CD4-positive, alpha-beta T cell (primary cell): ENCODE measurements around the gene AP1M1. TPM values are rescaled to one million over a fixed set of nuclear protein-coding genes. Genes with fewer than 3 reads are reported as not detected.

ENCODE experiments used
- ATAC-seq: fragments of 200-7000 bp; cut with Tn5 transposase; one replicate; pipeline ENCODE4 v1.10.0; 2022; ENCODE audit warnings: mild to moderate bottlenecking; ENCODE audit not compliant: poor library complexity
- CTCF ChIA-PET: fragments of 350-600 bp; sonication (Branson Sonifier 250); formaldehyde crosslinking; loops from one replicate; lab custom pipeline; 2021; ENCODE audit warnings: antibody characterized with exemption, inconsistent platforms; lab: Charles Lee
- POLR2A ChIA-PET: fragments of 350-600 bp; sonication (Branson Sonifier 250); formaldehyde crosslinking; loops from one replicate; lab custom pipeline; 2021; ENCODE audit warnings: antibody characterized with exemption, inconsistent platforms; lab: Charles Lee
- DNase-seq, 14 experiments: peaks; one replicate each; pipeline ENCODE4 v3.0.0-alpha.2; 2013 to 2020; ENCODE audit warnings: mixed read lengths in 2 of 14
- H3K27ac ChIP-seq, 2 donors: one replicate each; pipeline versions ENCODE4 v1.5.1 to v1.7.0; 2013; ENCODE audit warnings: low read length in 2 of 2, low read depth in 1 of 2, mild to moderate bottlenecking in 1 of 2
- H3K27me3 ChIP-seq, 2 experiments: 1 replicate in 1 of 2; 2 replicates in 1 of 2; pipeline versions ENCODE4 v1.6.1 to v1.7.0; 2013; ENCODE audit warnings: low read length in 2 of 2, control low read depth in 1 of 2, mild to moderate bottlenecking in 1 of 2, moderate library complexity in 1 of 2; ENCODE audit not compliant: insufficient read depth in 2 of 2, control insufficient read depth in 1 of 2
- H3K36me3 ChIP-seq: one replicate; pipeline ENCODE4 v1.6.1; 2013; ENCODE audit warnings: low read length, control low read depth; ENCODE audit not compliant: insufficient read depth
- H3K4me1 ChIP-seq: one replicate; pipeline ENCODE4 v1.6.1; 2013; ENCODE audit warnings: low read length, control low read depth; ENCODE audit not compliant: insufficient read depth
- H3K4me3 ChIP-seq: one replicate; pipeline ENCODE4 v1.5.1; 2013; ENCODE audit warnings: mild to moderate bottlenecking, low read length, moderate library complexity
- H3K9me3 ChIP-seq, 2 experiments: 1 replicate in 1 of 2; 2 replicates in 1 of 2; pipeline versions ENCODE4 v1.6.1 to v1.7.0; 2013; ENCODE audit warnings: low read length in 2 of 2, mild to moderate bottlenecking in 2 of 2, control low read depth in 1 of 2, moderate library complexity in 1 of 2; ENCODE audit not compliant: control insufficient read depth in 1 of 2, insufficient read depth in 1 of 2
- H3K27ac Mint-ChIP-seq: one replicate; pipeline ENCODE4 v1.8.0; 2020; ENCODE audit warnings: mixed read lengths
- H3K27me3 Mint-ChIP-seq: one replicate; pipeline ENCODE4 v1.8.0; 2021; ENCODE audit warnings: mixed read lengths
- H3K36me3 Mint-ChIP-seq: one replicate; pipeline ENCODE4 v1.8.0; 2021; ENCODE audit warnings: low read depth, mixed read lengths
- H3K4me1 Mint-ChIP-seq: one replicate; pipeline ENCODE4 v1.8.0; 2021; ENCODE audit warnings: low read depth, mixed read lengths
- H3K4me3 Mint-ChIP-seq: one replicate; pipeline ENCODE4 v1.8.0; 2020; ENCODE audit warnings: mild to moderate bottlenecking, mixed read lengths
- H3K9me3 Mint-ChIP-seq: one replicate; pipeline ENCODE4 v1.8.0; 2020; ENCODE audit warnings: mixed read lengths
- intact Hi-C, 2 experiments: fragments of 100-400 bp; cut with DNase I in 1 of 2; cut with micrococcal nuclease in 1 of 2; formaldehyde crosslinking; loops; one replicate each; pipeline versions ENCODE4 v1.15.1 to v1.9.0; 2023 to 2025; cut with DNase I, micrococcal nuclease
- total RNA-seq, 174 experiments: library from RNA in 2 of 174; stranded (reverse) in 2 of 174; gene quantifications; one replicate each; pipeline ENCODE4 v1.2.3 and lab custom pipeline; 2021 to 2026
- TF ChIP-seq, protein P1 (sequence below): fragments of 200-600 bp; IDR thresholded peaks from one replicate; pipeline ENCODE4 v1.8.0; 2022; ENCODE audit warnings: antibody characterized with exemption, mild to moderate bottlenecking

The AP1M1 gene
- total RNA-seq, 2 experiments from 2014 or later, result 52.1 to 58.3 TPM

- Mint-ChIP-seq H3K4me1 (peaks cover 29% of the 10 kb centered on the region), H3K36me3 (peaks cover 43% of the 10 kb centered on the region), H3K4me3 (peak within 1 kb of the TSS; percentile 93), H3K27me3 (no peaks in the 10 kb centered on the region), H3K9me3 (no peaks in the 10 kb centered on the region), H3K27ac (peak within 1 kb of the TSS; percentile 87)
- peak within 1 kb of the TSS; percentile 92 for H3K4me3 ChIP-seq
- DNase-seq (peak; percentile 97 to 100 (median 98)), ATAC-seq (peak; percentile 93)
- POLR2A ChIA-PET, result interaction anchor here (0.7 to 2.6 kb wide), 29 partner anchors 9 to 1764 kb away, joined by 3 to 23 read pairs (median 4); partner anchors contain the start of genes AP1M1, HSH2D, KLF2 and RAB8A
- TF ChIP-seq, protein P1, sequence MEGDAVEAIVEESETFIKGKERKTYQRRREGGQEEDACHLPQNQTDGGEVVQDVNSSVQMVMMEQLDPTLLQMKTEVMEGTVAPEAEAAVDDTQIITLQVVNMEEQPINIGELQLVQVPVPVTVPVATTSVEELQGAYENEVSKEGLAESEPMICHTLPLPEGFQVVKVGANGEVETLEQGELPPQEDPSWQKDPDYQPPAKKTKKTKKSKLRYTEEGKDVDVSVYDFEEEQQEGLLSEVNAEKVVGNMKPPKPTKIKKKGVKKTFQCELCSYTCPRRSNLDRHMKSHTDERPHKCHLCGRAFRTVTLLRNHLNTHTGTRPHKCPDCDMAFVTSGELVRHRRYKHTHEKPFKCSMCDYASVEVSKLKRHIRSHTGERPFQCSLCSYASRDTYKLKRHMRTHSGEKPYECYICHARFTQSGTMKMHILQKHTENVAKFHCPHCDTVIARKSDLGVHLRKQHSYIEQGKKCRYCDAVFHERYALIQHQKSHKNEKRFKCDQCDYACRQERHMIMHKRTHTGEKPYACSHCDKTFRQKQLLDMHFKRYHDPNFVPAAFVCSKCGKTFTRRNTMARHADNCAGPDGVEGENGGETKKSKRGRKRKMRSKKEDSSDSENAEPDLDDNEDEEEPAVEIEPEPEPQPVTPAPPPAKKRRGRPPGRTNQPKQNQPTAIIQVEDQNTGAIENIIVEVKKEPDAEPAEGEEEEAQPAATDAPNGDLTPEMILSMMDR, result no peak
- CTCF ChIA-PET, result interaction anchor here (0.6 to 1.5 kb wide), 5 partner anchors 12 to 202 kb away, joined by 3 to 5 read pairs (median 3); partner anchors contain the start of gene AP1M1
- intact Hi-C loops, result loop anchor here (1.0 to 10.0 kb wide), 5 partner anchors 12 to 740 kb away; partner anchors contain the start of genes AP1M1 (in 2 of the 2), RAB8A (in 2 of the 2), TPM4 (in 1 of the 2) and WIZ (in 1 of the 2)
- no peaks in the 10 kb centered on the region for H3K27me3 ChIP-seq
- no peaks in the 10 kb centered on the region for H3K9me3 ChIP-seq
- H3K27ac ChIP-seq, result peak within 1 kb of the TSS; percentile 83 to 85
- peaks cover 44% of the 10 kb centered on the region for H3K4me1 ChIP-seq
- H3K36me3 ChIP-seq, result peaks cover 29% of the 10 kb centered on the region
These were observed 12.5 kb upstream of the AP1M1 start, which contains the start of gene FAM32A for GRCh38 chr19:16185123-16185767. TSS of gene FAM32A (plus strand) at chr19:16185410. CDS start at chr19:16185443, 33 bp downstream.

DNA sequence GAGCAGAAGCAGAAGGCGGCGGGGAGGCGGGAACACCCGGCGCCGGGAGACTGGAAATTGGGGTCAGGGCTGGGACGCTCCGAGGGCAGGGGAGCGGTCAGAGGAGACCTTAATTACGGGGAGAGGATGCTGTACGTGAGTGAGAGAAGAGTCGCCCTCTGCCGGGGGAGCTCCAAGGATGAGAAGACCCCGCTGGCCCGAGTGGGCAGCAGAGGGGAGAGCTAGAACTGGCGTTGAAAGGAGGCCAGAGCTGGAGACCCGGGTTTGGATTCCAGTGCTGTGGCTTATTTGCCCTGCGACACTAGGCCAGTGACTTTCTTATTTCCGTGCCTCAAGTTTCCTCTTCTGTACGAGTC is 12.0 kb upstream of the AP1M1 start:
- Mint-ChIP-seq H3K4me1 (peaks cover 29% of the 10 kb centered on the region), H3K4me3 (peak overlapping the region; percentile 93), H3K36me3 (peaks cover 48% of the 10 kb centered on the region), H3K27ac (peak overlapping the region; percentile 87), H3K9me3 (no peaks in the 10 kb centered on the region), H3K27me3 (no peaks in the 10 kb centered on the region)
- DNase-seq (peak; percentile 16 to 66 (median 28)), ATAC-seq (peak; percentile 4)
- intact Hi-C loops, result loop anchor here (1.0 to 10.0 kb wide), 6 partner anchors 12 to 741 kb away; partner anchors contain the start of genes AP1M1 (in 2 of the 2), RAB8A (in 2 of the 2), TPM4 (in 1 of the 2) and WIZ (in 1 of the 2)
- H3K36me3 ChIP-seq, result peaks cover 34% of the 10 kb centered on the region
- peaks cover 44% of the 10 kb centered on the region for H3K4me1 ChIP-seq
- ChIA-PET POLR2A (interaction anchor here (0.9 to 2.6 kb wide), 21 partner anchors 9 to 556 kb away, joined by 3 to 23 read pairs (median 4); partner anchors contain the start of genes AP1M1, HSH2D, KLF2 and RAB8A), CTCF (interaction anchor here (0.9 to 1.5 kb wide), 4 partner anchors 12 to 201 kb away, joined by 3 to 5 read pairs (median 3); partner anchors contain the start of gene AP1M1)
- TF ChIP-seq, protein P1, result peak; percentile 43
- no peaks in the 10 kb centered on the region for H3K27me3 ChIP-seq
- peak overlapping the region; percentile 92 for H3K4me3 ChIP-seq
- H3K9me3 ChIP-seq, result no peaks in the 10 kb centered on the region
- peak overlapping the region; percentile 83 to 85 for H3K27ac ChIP-seq

GRCh38 chr19:16188521-16188920 is 9.2 kb upstream of the AP1M1 start:
- POLR2A ChIA-PET, result interaction anchor here (1.3 to 1.4 kb wide), 2 partner anchors 9 to 194 kb away, joined by 5 read pairs; partner anchors contain the start of gene AP1M1

More at GRCh38 chr19:16188521-16188920, 9.2 kb upstream of the AP1M1 start:
- Histone ChIP-seq H3K4me1 (peaks cover 33% of the 10 kb centered on the region), H3K27ac (no peak overlapping the region), H3K9me3 (no peaks in the 10 kb centered on the region), H3K27me3 (no peaks in the 10 kb centered on the region), H3K36me3 (peaks cover 52% of the 10 kb centered on the region), H3K4me3 (no peak overlapping the region)
- no peaks in the 10 kb centered on the region for H3K9me3 Mint-ChIP-seq
- ATAC-seq, result no peak
- H3K27ac Mint-ChIP-seq, result peak overlapping the region; percentile 36
- intact Hi-C loops, result loop anchor here (10.0 kb wide), 2 partner anchors 114 to 744 kb away; partner anchors contain the start of genes TPM4 (in 1 of the 2) and WIZ (in 1 of the 2)
- H3K27me3 Mint-ChIP-seq, result no peaks in the 10 kb centered on the region
- TF ChIP-seq, protein P1, result no peak
- H3K4me1 Mint-ChIP-seq, result peaks cover 24% of the 10 kb centered on the region
- CTCF ChIA-PET, result interaction anchor here (1.4 kb wide), 1 partner anchor 9 kb away, joined by 4 read pairs; the partner anchor contains the start of gene AP1M1
- peak overlapping the region; percentile 63 for H3K4me3 Mint-ChIP-seq
- H3K36me3 Mint-ChIP-seq, result peaks cover 66% of the 10 kb centered on the region
- no peak for DNase-seq
